Islet precursor cell (in vitro differentiated cells): ENCODE results near the gene GNB2.
"Not testable (repeated sequence)": the region's sequence is repeated elsewhere in the genome, so short reads cannot be mapped to it uniquely, and the experiment has no call there.

Source experiments
- DNase-seq: peaks from one replicate; pipeline ENCODE4 v3.0.0-alpha.2; 2018

Gene GNB2

GRCh38 chr7:100673302-100673941 is at the start of gene GNB2:
GNB2 (plus strand) TSS chr7:100673740; CDS start chr7:100676266, 2,526 bp downstream.
- DNase-seq = peak; percentile 99

GRCh38 chr7:100623951-100624824 is 49.4 kb upstream of the GNB2 start:
- DNase-seq = no peak

GRCh38 chr7:100626055-100626454 is 47.5 kb upstream of the GNB2 start:
- no peak for DNase-seq

GRCh38 chr7:100626530-100627237 is 46.9 kb upstream of the GNB2 start:
- peak; percentile 94 for DNase-seq

- DNase-seq = no peak
Measured at GRCh38 chr7:100627238-100627549, 46.3 kb upstream of the GNB2 start.

- peak; percentile 90 for DNase-seq
Measured at GRCh38 chr7:100629117-100629716, 44.3 kb upstream of the GNB2 start.

- DNase-seq = no peak
Measured at GRCh38 chr7:100630066-100630465, 43.5 kb upstream of the GNB2 start.

- DNase-seq = peak; percentile 76
Measured at GRCh38 chr7:100632951-100633717, 40.4 kb upstream of the GNB2 start.

GRCh38 chr7:100639995-100640516 is 33.5 kb upstream of the GNB2 start:
- DNase-seq = no peak

GRCh38 chr7:100640517-100641440 is 32.8 kb upstream of the GNB2 start:
- DNase-seq = no peak

GRCh38 chr7:100641463-100641859 is 32.1 kb upstream of the GNB2 start, which contains the start of gene TFR2:
TFR2 (minus strand) TSS chr7:100641552; CDS start chr7:100641509, 43 bp downstream.
- DNase-seq = no peak

- no peak for DNase-seq
Measured at GRCh38 chr7:100641860-100642533, 31.5 kb upstream of the GNB2 start.

GRCh38 chr7:100642534-100642907 is 31.0 kb upstream of the GNB2 start:
- no peak for DNase-seq

- DNase-seq = no peak
Measured at GRCh38 chr7:100649826-100650565, 23.5 kb upstream of the GNB2 start.

GRCh38 chr7:100654908-100655831 is 18.4 kb upstream of the GNB2 start:
- DNase-seq = no peak

- DNase-seq = peak; percentile 86
Measured at GRCh38 chr7:100655908-100656674, 17.4 kb upstream of the GNB2 start, which contains the start of gene ACTL6B. ACTL6B (minus strand) TSS chr7:100656448; CDS start chr7:100656354, 94 bp downstream.

GRCh38 chr7:100662194-100662776 is 11.3 kb upstream of the GNB2 start:
- DNase-seq = not testable (repeated sequence)
